Measurements from ENCODE around the gene EFTUD2. TPM values are rescaled to one million over a fixed set of nuclear protein-coding genes. Genes with fewer than 3 reads are reported as not detected.

The EFTUD2 gene
- total RNA-seq, 1 experiment from 2014 or later: 150 TPM

GRCh38 chr17:44916781-44917241 is 17.6 kb upstream of the EFTUD2 start (continued):
- TF ChIP-seq CTCF (IDR thresholded peaks at IDR 0.05 in 2 of 3, conservative IDR thresholded peaks at IDR 0.05 in 1 of 3; ENCODE audit: borderline replicate concordance in 1 of 3, insufficient read depth in 1 of 3, low read depth in 2 of 3, low read length in 2 of 3) (no peak), YY1 (IDR thresholded peaks at IDR 0.05; ENCODE audit: extremely low read depth, insufficient replicate concordance, low read depth, low read length) (no peak), POLR2A (IDR thresholded peaks at IDR 0.05; ENCODE audit: borderline replicate concordance, extremely low read depth, insufficient read depth, insufficient read length) (no peak), ZFX (IDR thresholded peaks at IDR 0.05) (no peak), EZH2 (IDR thresholded peaks at IDR 0.05) (no peak), CEBPB (IDR thresholded peaks at IDR 0.05; ENCODE audit: low read depth) (no peak), ZBTB33 (IDR thresholded peaks at IDR 0.05; ENCODE audit: extremely low read depth, insufficient replicate concordance, low read length) (no peak)

DNA sequence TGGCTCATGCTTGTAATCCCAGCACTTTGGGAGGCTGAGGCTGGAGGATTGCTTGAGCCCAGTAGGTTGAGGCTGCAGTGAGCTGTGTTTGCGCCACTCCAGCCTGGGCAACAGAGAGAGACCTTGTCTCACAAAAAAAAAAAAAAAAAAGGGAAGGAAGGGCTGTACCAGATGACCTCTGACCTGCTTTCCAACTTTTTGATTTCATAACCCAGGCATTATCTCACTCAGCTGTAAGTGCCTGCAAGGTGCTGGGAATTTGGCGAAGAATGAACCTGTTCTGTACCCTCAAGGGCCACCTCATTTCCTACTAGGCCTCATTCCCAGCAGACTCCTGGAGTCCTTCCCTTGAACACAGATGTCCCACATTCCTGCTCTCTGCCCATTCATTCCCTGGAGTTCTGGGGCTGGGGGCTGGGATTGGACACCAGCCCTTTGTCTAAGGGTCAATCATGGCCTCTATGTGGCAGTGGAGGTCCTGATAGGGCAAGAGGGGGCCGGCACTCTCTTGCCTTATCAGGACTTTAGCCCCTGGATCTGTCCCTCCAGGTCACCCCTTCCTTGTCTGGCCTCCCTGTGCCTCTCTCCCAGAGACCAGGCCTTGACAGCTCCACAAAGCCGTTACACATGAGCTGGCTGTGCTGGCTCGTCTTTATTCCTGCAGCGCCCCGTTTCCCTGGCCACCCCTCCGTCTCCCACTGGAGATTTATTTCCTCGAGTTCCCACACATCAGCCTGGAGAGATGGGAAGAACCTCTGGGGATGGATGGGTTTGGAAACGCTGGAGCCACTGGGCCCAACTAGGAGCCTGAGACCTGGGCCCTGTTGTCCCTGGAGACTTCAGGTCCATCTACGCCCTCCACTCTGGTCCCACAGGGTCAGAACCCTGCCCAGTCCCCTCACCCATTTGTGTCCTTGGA is 16.9 kb upstream of the EFTUD2 start:
- Histone ChIP-seq H3K36me3 (ENCODE audit: control insufficient read depth in 1 of 2, insufficient read depth in 2 of 2, low read length in 2 of 2) (no peaks in the 10 kb centered on the region), H3K79me2 (ENCODE audit: insufficient read depth, low read length) (no peaks in the 10 kb centered on the region), H3K27ac (ENCODE audit: low read depth, low read length) (no peak overlapping the region), H3K9ac (ENCODE audit: low read length) (no peak overlapping the region), H3K4me3 (replicated peaks in 1 of 2; ENCODE audit: low read depth in 1 of 2, low read length in 2 of 2) (no peak overlapping the region), H3K9me3 (ENCODE audit: control insufficient read depth in 1 of 2, insufficient read depth in 1 of 2, low read depth in 1 of 2, low read length in 2 of 2) (no peaks in the 10 kb centered on the region), H3K9me2 (ENCODE audit: insufficient read depth) (no peaks in the 10 kb centered on the region), H4K20me1 (ENCODE audit: insufficient read depth) (no peaks in the 10 kb centered on the region), H3K4me1 (ENCODE audit: control insufficient read depth in 1 of 2, insufficient read depth in 2 of 2, low read length in 2 of 2) (peaks cover 0 to 18% of the 10 kb centered on the region in 2 experiments; a peak in 2 of 4 replicates), H3K4me2 (ENCODE audit: low read length) (no peak overlapping the region), H2AFZ (ENCODE audit: low read depth, low read length, poor library complexity, severe bottlenecking) (no peak overlapping the region), H3K27me3 (ENCODE audit: insufficient read depth, low read length) (no peaks in the 10 kb centered on the region)
- ChIA-PET CTCF (no interaction called here), POLR2A (no interaction called here), RAD21 (ENCODE audit: low non-redundant PET in 1 of 2, low total read pairs in 2 of 2, uncharacterized antibody in 2 of 2, unreplicated experiment in 2 of 2) (no interaction called here)
- BruUV-seq (replicated peaks): no TSS peak
- ATAC-seq (no peak), DNase-seq (ENCODE audit: low read depth, low spot score) (no peak)
- intact Hi-C loops (cut with micrococcal nuclease): no loop called here
- TF ChIP-seq POLR2AphosphoS5 (IDR thresholded peaks at IDR 0.05; ENCODE audit: low read depth, low read length): no peak
- TF ChIP-seq YY1 (IDR thresholded peaks at IDR 0.05; ENCODE audit: extremely low read depth, insufficient replicate concordance, low read depth, low read length): no peak
- no peak for TF ChIP-seq EZH2 (IDR thresholded peaks at IDR 0.05)
- no peak for TF ChIP-seq EGR1 (IDR thresholded peaks at IDR 0.05; ENCODE audit: low read depth)
